IPS-11a (cell line): ENCODE data around the gene TEX53.

Experiments used
- H3K4me3 ChIP-seq: one replicate; pipeline ENCODE4 v1.5.1; 2013; ENCODE audit warnings: low read depth, low read length, control low read depth

TEX53 gene

GRCh38 chr9:114657705-114658104, at the start of gene TEX53:
Gene TEX53 (minus strand): TSS chr9:114657805. CDS start chr9:114657774, 31 bp downstream.
- H3K4me3 ChIP-seq, result no peak within 1 kb of the TSS

GRCh38 chr9:114706711-114707110, 49.1 kb upstream of the TEX53 start:
- no peak overlapping the region for H3K4me3 ChIP-seq

GRCh38 chr9:114701988-114702387, 44.4 kb upstream of the TEX53 start:
- H3K4me3 ChIP-seq, result no peak overlapping the region

- no peak overlapping the region for H3K4me3 ChIP-seq
Measured at GRCh38 chr9:114697951-114698351, 40.3 kb upstream of the TEX53 start.

- no peak overlapping the region for H3K4me3 ChIP-seq
Measured at GRCh38 chr9:114696814-114697544, 39.4 kb upstream of the TEX53 start.

- no peak overlapping the region for H3K4me3 ChIP-seq
Measured at GRCh38 chr9:114695948-114696347, 38.3 kb upstream of the TEX53 start.

GRCh38 chr9:114694719-114695269, 37.2 kb upstream of the TEX53 start:
- no peak overlapping the region for H3K4me3 ChIP-seq

GRCh38 chr9:114694146-114694545, 36.5 kb upstream of the TEX53 start:
- H3K4me3 ChIP-seq, result no peak overlapping the region

- no peak overlapping the region for H3K4me3 ChIP-seq
Measured at GRCh38 chr9:114693248-114693855, 35.7 kb upstream of the TEX53 start.

- H3K4me3 ChIP-seq, result no peak overlapping the region
Measured at GRCh38 chr9:114691956-114692295, 34.3 kb upstream of the TEX53 start.

GRCh38 chr9:114691046-114691955, 33.7 kb upstream of the TEX53 start:
- no peak overlapping the region for H3K4me3 ChIP-seq

- no peak overlapping the region for H3K4me3 ChIP-seq
Measured at GRCh38 chr9:114690308-114690707, 32.7 kb upstream of the TEX53 start.

GRCh38 chr9:114689813-114690212, 32.2 kb upstream of the TEX53 start:
- no peak overlapping the region for H3K4me3 ChIP-seq

GRCh38 chr9:114688909-114689610, 31.5 kb upstream of the TEX53 start:
- H3K4me3 ChIP-seq, result no peak overlapping the region

- no peak overlapping the region for H3K4me3 ChIP-seq
Measured at GRCh38 chr9:114688379-114688778, 30.8 kb upstream of the TEX53 start.

- no peak overlapping the region for H3K4me3 ChIP-seq
Measured at GRCh38 chr9:114687034-114687433, 29.4 kb upstream of the TEX53 start.

- H3K4me3 ChIP-seq, result no peak overlapping the region
Measured at GRCh38 chr9:114685951-114686350, 28.3 kb upstream of the TEX53 start.

GRCh38 chr9:114684036-114684435, 26.4 kb upstream of the TEX53 start:
- H3K4me3 ChIP-seq, result no peak overlapping the region

- no peak overlapping the region for H3K4me3 ChIP-seq
Measured at GRCh38 chr9:114682846-114683245, 25.2 kb upstream of the TEX53 start.

- H3K4me3 ChIP-seq, result no peak within 1 kb of the TSS
Measured at GRCh38 chr9:114681594-114682332, 24.2 kb upstream of the TEX53 start, which contains the start of gene TEX48. Gene TEX48 (minus strand): TSS chr9:114682192. CDS start chr9:114671723, 10,469 bp downstream.
